Adrenal gland (tissue), 5 donors: ENCODE measurements around the gene PLPPR2.
"Not testable (repeated sequence)": the region's sequence is repeated elsewhere in the genome, so short reads cannot be mapped to it uniquely, and the experiment has no call there.

ENCODE experiments used
- POLR2A ChIP-seq, 2 donors: fragments of 450-650 bp; IDR thresholded peaks; one replicate each; pipeline ENCODE4 v1.6.1; 2017; ENCODE audit warnings: antibody characterized with exemption in 2 of 2, mild to moderate bottlenecking in 2 of 2, moderate library complexity in 1 of 2
- TF ChIP-seq, protein P1 (sequence below), 6 experiments: fragments of 450-650 bp in 4 of 6; fragments of 200-600 bp in 2 of 6; sonication (generic) in 1 of 6; IDR thresholded peaks; 1 replicate in 5 of 6; 2 replicates in 1 of 6; pipeline versions ENCODE4 v1.5.1 to v1.8.0; 2016 to 2021; ENCODE audit warnings: antibody characterized with exemption in 6 of 6, mild to moderate bottlenecking in 2 of 6, moderate library complexity in 1 of 6
- donor health status: DM: no; HTN: no; CAD: no.

DNA sequence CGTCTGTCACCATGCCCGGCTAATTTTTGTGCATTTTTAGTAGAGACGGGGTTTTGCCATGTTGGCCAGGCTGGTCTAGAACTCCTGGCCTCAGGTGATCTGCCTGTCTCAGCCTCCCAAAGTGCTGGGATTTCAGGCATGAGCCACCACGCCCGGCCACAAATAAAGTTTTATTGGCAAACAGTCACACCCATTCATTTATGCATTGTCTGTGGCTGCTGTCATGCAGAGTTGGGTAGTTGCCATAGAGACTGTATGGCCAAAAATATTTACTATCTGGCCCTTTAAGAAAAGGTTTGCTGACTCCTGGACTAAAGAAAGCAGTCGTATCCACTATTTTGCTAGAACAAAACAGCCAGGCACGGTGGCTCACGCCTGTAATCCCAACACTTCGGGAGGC lies 21.4 kb upstream of the PLPPR2 start:
- not testable (repeated sequence) for TF ChIP-seq POLR2A (IDR thresholded peaks at IDR 0.05)
- TF ChIP-seq, protein P1, sequence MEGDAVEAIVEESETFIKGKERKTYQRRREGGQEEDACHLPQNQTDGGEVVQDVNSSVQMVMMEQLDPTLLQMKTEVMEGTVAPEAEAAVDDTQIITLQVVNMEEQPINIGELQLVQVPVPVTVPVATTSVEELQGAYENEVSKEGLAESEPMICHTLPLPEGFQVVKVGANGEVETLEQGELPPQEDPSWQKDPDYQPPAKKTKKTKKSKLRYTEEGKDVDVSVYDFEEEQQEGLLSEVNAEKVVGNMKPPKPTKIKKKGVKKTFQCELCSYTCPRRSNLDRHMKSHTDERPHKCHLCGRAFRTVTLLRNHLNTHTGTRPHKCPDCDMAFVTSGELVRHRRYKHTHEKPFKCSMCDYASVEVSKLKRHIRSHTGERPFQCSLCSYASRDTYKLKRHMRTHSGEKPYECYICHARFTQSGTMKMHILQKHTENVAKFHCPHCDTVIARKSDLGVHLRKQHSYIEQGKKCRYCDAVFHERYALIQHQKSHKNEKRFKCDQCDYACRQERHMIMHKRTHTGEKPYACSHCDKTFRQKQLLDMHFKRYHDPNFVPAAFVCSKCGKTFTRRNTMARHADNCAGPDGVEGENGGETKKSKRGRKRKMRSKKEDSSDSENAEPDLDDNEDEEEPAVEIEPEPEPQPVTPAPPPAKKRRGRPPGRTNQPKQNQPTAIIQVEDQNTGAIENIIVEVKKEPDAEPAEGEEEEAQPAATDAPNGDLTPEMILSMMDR (IDR thresholded peaks at IDR 0.05): not testable (repeated sequence)
